Stimulated activated CD8-positive, alpha-beta memory T cell treated with anti-CD3 and anti-CD28 coated beads, Interleukin-4, amount 100 ng/mL, for 4 hours (primary cell): ENCODE data around the gene DTX4.

Source experiments
- DNase-seq, 2 donors: peaks; one replicate each; pipeline ENCODE4 v3.0.0-alpha.2; 2020; ENCODE audit warnings: low read depth in 2 of 2, low spot score in 1 of 2

DTX4 gene

DNA sequence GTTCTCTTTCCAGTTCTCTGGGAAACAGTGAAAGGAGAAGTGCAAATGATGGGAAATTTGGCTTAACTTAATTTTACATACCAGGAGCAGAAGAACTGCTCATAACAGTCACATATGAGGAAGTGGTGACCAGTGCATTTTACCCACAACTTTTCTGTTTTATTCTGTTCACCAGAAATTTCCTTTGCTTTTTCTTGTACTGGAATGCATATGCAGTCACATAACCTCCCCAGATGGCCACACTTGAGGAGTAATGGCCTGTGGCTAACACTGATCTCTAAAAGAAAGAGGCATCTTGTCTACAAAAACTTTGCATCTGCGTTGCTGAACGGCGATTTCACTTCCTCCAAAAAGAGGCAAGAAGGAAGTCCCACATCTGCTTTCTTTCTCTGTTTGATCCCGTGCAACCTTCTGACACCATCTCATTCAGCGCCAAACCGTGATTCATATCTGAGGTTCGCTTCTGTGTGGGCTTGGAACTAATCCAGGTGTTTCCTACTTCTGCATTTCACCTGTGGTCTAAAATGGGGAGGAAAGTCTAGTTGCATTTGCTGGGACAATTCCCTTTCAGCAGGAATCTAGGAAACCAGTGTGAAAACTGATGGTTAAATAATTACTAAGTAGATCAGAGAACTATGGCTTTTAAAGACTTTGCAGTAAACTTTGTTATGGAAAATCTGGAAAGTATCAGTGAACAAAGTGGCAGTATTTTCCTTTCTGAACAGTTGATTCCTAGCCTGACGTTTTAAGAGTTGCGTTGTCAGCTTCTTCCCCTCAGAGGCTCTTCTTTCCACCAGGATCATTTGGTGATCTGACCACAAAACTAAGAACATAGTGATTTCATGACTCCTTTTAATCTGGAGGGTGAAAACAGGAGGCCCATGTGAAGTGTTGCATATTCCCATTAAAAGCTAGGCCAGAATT is 45.0 kb downstream of the DTX4 start:
- no peak for DNase-seq

DNA sequence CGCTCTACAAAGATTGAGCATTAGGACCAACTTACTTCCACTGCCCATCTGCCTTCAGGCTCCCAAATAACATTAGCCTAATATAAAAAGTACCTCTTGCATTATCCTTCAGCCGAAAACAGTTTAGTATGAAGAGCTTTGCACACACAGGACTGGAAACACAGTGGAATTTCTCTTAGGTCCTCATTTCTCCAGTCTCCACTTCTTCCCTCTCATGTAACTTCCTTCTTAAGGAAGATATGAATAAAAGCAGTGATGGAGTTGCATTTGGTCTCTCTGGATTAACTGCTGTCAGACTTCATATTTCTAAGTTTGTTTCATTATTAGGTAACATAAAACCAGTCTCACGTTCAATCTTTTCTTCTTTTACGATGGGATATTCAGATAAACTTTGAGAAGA is 46.4 kb downstream of the DTX4 start:
- DNase-seq: no peak

DNA sequence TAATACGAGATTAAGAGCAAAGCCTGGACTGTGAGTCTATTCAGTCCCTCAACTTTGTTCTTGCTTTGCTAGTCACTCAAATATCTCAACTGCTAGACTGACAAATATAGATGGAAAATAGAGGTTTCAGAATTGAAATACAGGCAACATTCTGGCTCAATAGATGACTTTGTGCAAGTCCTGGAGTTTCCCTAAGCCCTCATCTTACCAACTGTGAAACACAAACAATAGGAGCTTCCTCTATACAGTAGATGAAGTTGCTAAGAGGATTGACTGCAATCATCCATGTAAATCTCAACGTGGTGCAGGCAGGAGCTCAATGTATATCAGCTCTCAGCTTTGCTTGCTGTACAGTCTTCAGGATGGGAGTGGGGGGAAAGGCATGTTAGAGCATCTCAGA is 47.0 kb downstream of the DTX4 start:
- no peak for DNase-seq

DNA sequence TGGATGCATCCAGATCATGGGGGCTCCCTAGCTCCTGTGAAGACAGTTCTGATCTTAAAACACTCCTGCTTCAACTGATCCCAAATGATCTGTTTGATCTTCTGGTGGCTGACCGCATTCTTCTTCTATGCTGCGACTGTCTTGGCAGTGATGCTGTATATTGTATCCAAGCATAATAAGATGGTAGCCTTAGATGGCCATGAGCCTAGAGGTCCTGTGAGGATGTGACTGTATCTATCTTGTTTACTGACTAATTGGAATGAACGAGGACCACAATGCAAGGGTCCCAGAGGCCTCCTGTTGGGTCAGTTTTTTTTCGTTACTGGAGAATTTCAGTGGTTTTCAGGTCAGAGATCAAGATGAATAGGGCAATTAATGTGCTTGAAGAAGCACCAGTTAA is 47.9 kb downstream of the DTX4 start:
- DNase-seq: no peak

DNA sequence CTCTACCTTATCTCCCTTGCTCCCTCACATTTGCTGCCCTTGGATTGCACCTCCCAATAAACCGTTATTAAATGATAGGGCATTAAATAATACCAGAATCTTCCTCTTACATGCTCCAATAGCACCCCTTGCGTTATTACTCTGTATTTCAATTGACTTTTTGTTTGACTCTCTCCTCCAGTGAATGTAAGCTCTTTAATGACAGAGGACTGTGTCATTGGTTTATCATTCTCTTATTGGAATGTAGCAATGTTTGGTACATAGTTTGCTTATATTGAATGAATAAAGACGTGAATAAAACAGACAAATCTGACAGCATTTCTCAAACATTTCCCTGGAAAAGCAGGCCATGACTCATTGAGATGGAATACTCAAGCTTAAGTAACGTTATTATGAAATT is 49.5 kb downstream of the DTX4 start:
- no peak for DNase-seq

DNA sequence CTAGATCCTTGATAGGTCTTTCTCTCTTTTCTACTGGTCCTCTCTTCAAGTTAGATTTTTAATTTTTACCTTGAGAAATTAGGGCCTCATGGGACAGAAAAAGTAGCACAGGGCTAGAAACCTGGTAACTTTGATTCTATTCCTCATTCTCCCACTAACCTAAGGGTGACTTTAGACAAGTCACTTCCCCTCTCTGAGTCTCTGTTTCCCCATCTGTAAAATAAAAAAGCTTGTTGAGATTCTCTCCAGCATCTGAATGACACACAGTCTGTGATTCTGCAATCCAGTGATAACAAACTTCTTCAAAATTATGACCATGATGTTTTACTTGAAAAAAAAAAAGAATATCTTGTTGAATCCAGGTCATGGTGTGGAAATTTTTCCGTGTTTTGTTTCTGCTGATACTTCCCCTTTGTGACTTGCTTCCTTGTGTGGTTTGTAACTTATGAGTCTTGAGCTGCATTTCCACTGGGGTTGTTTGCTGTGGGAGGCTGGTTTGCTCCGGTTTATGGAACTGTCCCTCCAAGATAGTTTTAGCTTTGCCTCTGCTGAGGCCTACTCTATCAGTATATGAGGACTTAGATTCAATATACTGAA is 50.6 kb downstream of the DTX4 start:
- DNase-seq: no peak

DNA sequence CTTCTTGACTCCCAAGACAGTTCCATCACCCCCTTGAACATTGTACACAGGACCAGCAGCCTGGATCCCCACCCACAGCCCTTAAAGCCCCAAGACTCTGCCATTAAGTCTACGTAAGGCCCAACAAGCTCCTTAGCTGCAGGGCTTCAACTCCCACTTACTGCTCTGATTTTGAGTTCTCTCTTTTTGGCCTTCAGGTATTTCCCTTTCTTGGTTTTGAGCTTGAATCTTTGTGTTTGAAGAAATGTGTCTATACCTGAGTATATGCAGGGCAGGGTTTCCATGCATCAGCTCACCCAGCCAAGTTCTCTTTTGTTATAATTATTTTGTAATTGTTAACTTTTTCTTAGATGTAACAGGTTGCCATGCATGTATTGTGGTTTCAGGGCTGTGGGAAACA is 51.2 kb downstream of the DTX4 start:
- DNase-seq: no peak

DNA sequence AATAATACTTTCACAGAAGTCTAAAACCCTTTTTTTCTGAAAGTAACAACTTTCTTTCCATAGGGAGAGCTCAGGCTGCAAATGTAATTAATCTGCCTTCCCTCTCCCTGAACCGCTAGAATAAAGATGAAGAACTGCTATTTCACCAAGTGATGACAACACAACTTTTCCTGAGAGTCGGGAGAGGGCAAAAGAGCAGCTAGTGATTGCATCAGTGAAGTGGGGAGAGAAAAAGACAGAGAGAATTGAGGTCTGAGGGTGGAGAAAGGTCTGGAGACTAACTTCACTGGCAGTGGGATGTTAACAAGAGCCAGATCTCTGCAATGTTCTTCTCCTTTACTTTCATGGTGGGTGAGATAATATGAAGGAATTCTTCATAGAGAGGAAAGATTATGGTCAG is 51.7 kb downstream of the DTX4 start:
- no peak for DNase-seq

DNA sequence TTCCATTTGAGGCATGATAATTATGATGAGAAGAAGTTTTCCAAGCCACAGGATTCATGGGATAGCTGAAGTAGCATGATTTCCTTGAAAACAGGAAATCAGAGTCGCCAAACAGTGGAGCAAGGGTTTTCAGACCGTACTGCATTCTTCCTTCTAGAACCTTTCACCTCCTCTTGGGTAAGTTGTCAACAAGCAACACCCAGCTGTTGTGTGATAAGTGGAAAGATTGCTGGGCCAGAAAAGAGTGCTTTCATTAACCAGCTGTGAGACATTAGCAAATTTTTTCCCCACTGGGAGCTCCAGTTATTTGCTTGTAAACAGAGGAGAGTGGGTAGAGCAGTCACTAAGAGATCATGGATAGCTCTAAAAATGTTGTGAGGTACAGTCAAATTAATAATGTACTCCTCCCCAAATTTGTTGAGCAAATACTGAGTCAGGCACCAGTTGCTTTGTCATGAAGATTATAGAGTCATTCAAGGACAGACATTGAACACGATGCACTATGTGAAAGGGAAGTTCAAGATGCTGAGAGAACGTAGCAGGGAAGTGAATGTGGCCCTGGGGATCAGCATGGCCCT is 52.5 kb downstream of the DTX4 start:
- DNase-seq: no peak

DNA sequence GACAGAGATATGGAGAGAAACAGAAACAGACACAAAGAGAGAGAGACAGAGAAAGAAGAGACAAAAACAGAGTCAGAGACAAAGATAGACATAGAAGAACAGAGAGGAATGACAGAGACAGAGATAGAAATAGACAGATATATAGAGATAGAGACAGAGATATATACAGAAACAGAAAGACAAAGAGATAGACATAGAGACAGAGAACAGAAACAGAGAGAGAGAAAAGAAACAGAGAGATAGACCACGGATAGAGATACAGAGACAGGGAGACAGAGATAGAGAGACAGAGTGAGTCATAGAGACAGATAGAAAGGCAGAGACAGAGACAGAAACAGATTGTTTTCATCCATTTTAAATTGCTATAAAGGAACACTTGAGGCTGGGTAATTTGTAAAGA is 53.1 kb downstream of the DTX4 start:
- DNase-seq: no peak

DNA sequence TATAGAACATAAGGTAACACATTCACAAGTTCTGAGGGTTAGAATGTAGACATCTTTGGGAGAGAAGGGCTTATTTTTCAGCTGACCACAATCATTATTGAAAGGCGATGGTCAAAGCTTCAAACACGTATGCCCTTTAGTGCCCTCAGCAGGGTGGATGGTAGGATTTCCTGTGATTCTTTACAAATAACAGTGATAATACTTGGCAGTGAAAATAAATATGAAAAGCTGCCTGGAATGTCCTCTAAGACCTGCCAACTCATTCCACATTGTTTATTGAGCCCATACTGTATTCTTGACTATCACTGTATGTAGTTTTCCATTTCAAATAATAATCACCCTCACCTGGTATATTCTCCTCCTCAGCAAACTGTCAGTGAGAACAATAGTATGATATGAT is 54.5 kb downstream of the DTX4 start:
- DNase-seq: no peak

DNA sequence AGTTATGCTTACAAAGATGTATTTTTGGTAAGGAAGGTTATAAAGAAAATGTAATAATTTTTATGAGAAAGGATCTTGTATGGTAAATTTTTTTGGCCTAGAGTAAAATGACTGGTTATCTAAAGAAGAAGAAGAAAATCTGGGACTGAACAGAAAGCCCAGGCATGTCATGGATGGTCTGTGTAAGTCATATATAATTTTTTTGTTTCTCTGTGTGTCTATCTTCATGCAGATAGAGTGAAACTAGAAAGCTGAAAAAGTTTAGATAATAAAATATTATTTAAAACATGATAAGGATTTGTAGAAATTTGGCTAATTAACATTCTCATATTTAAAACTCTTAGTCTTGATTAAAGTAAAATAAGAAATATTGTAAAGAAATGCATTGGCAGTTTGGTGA is 68.4 kb downstream of the DTX4 start:
- DNase-seq: no peak

DNA sequence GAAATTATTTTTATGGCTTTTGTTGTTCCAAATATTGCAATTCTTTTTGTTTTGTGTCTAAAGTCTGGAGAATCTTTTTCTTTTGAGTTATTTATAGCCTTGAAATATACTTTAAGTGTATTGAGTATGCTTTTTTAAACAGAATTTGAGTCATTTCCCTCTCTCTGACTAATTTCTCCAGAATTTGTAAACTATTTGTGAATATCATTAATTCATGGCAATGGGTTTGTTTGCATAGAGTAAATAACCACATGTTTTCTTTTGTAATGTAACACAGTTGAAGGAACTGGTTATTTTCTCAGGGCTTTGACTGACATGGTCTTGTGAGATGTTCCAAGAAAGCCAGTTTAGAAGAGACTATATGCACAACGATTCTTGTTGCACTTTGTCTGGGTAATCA is 71.7 kb downstream of the DTX4 start:
- no peak for DNase-seq

DNA sequence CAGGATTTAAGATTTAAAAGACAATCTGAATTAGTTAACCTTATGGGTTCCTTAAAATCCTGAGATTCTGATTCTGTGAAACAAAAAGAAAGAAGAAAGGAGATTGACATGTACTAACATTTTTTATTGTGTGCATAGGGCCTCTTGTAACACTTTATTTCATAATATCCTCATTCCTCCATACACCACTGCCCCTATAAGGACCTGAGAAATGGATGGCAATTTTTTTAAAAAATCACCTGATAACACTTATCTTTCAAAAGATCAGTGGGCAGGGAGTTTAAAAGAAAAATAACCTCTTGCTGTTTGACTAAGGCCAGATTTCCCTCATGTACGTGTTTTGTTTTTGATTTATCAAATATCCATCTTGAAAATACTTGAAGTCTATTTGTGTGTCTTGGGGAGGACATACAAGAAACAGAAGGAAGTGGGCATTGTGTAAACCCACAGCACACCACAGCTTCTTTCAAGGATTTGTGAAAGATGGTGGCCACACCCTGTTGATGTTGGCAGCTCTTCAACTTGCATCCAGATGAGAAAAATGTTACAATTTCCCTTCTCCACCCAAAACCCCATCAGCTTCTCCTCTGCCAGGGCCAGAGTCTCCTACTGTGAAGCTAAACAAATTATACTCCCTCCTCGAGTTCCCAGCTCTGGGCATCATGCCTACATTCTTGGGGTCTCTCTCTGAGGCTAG is 75.7 kb downstream of the DTX4 start:
- DNase-seq: no peak

DNA sequence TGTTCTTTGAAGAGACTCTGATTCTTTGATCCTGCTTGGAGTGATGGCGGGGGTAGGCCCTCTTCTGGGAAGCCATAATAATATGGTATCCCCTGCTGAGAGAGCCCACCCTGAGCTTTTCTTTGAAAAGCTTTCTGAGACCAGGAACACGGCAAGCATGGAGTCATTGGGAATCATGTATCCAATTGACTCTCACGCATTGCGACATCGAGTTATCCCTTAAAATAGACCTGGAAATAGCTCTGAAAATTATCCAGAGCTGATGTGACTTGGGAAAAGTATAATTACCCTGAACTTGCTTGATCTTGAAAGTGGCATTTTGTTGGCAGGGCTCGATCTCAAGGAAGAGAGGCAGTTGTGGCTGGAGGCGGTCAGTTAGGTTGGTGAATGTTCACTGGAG is 77.6 kb downstream of the DTX4 start:
- no peak for DNase-seq

DNA sequence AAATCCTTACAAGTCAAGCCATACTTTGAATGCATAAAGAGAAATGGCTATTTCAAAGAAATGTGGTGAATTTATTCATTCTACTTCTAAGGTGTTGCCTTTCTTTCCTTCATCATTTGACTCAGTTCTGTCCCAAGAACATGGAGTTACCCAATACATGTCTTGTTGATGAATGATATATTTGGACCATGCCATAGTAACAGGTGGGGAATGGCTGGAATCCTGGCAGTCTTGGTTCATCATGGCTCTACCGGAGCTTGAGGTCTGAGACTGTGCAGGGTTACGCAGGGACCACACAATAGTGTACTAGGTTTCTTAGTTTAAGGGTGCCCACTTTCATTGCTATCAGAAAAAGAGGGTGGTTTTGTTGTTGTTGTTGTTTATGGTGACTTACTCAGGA is 81.1 kb downstream of the DTX4 start:
- DNase-seq: no peak

DNA sequence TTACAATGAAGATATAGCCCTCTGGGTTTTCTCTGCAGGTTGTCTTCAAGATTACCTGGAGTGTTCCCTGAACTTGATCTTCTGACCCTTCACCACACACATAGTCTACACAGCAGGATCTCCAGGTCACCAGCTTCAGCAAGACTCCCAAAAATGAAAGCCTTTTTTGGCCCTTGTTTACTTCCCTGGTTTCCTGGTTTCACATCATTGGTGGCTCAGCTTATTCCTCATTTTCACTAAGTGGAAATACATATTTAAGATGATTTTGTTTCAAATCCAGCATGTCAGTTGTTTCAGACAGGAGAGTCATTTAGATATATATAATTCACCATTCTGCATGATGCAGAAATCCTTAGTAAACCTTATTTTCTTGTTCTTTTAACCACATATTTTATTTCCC is 82.4 kb downstream of the DTX4 start:
- no peak for DNase-seq

DNA sequence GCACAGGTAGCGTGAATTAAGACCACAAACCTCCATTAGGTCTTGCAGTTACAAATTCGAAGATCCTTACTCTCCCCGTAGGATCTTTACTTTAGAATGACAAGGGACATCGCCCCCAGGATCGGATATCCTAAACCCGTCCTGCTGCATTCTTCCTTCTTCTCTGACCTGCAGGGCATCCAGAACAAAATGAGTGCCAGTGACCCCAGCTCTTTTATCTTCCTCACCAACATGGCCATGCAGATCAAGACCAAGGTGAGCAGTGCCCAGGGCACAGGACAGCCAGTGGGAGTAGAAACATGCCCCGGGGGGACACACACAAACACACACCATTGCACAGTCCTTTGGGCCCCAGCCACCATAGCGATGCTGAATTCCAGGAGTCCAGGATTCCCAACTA is 83.3 kb downstream of the DTX4 start:
- no peak for DNase-seq
